K562 (cell line): ENCODE data around the gene SLC35A2. TPM values are rescaled to one million over a fixed set of nuclear protein-coding genes. Genes with fewer than 3 reads are reported as not detected.

Experiments
- ATAC-seq: fragments of 200-7000 bp; cut with Tn5 transposase; 3 replicates; pipeline ENCODE4 v1.9.1; 2020; ENCODE audit warnings: moderate library complexity
- BruUV-seq: library from RNA; stranded (reverse); fragments of 400-500 nt; replicated peaks from 2 replicates; lab custom pipeline; 2021; lab: Mats Ljungman, UMichigan
- CTCF ChIA-PET: fragments of 300-600 bp; formaldehyde crosslinking; extraction: SDS; loops from one replicate; lab custom pipeline; 2021; ENCODE audit warnings: low intra/inter-chr PET ratio; lab: Yijun Ruan, JAX
- POLR2A ChIA-PET: fragments of 300-600, 350-650 bp; sonication (Branson Sonifier 250); formaldehyde crosslinking; extraction: SDS; loops from one replicate; lab custom pipeline; 2021; ENCODE audit warnings: antibody characterized with exemption, inconsistent platforms; lab: Yijun Ruan, JAX
- DNase-seq, 4 experiments: peaks; one replicate each; pipeline versions ENCODE4 v3.0.0 to v3.0.0-alpha.2; 2011 to 2018; ENCODE audit warnings: low spot score in 3 of 4, mixed read lengths in 3 of 4; ENCODE audit errors: extremely low read depth in 1 of 4
- FAIRE-seq: peaks from 2 replicates; lab custom pipeline; 2011; peaks lifted over from hg19 to GRCh38; lab: Jason Lieb, UNC
- H2AFZ ChIP-seq: 2 replicates; pipeline ENCODE4 v1.6.0; 2011; ENCODE audit warnings: low read depth, low read length, control low read depth, inconsistent platforms
- H3K27ac ChIP-seq: fragments of 200-600 bp; 3 replicates; pipeline ENCODE4 v1.8.0; 2011; ENCODE audit warnings: low read depth, mild to moderate bottlenecking, control low read depth, inconsistent platforms, low read length, moderate library complexity, mixed read lengths; ENCODE audit errors: extremely low read depth
- H3K27me3 ChIP-seq, 2 experiments: fragments of 300-600 bp in 1 of 2; 2 replicates in 1 of 2; 3 replicates in 1 of 2; pipeline versions ENCODE4 v1.6.0 to v1.8.0; 2011; ENCODE audit warnings: inconsistent platforms in 2 of 2, low read length in 2 of 2, mild to moderate bottlenecking in 1 of 2, mixed read lengths in 1 of 2, moderate library complexity in 1 of 2; ENCODE audit not compliant: control insufficient read depth in 2 of 2, insufficient read depth in 2 of 2
- H3K36me3 ChIP-seq: fragments of 300-600 bp; 3 replicates; pipeline ENCODE4 v1.8.0; 2011; ENCODE audit warnings: mild to moderate bottlenecking, low read length, inconsistent platforms; ENCODE audit not compliant: control insufficient read depth, insufficient read depth
- H3K4me1 ChIP-seq, 2 experiments: fragments of 200-600 bp in 1 of 2; replicated peaks in 1 of 2; 2 replicates in 1 of 2; 3 replicates in 1 of 2; pipeline versions ENCODE4 v1.5.1 to v1.8.0; 2011; ENCODE audit warnings: inconsistent platforms in 2 of 2, low read length in 2 of 2, mild to moderate bottlenecking in 1 of 2, mixed read lengths in 1 of 2, moderate library complexity in 1 of 2; ENCODE audit not compliant: control insufficient read depth in 2 of 2, insufficient read depth in 2 of 2
- H3K4me2 ChIP-seq: 2 replicates; pipeline ENCODE4 v1.6.1; 2011; ENCODE audit warnings: low read length, control low read depth, inconsistent platforms, mixed read lengths; ENCODE audit not compliant: insufficient read depth
- H3K4me3 ChIP-seq: fragments of 200-600 bp; sonication (generic), shearing (Covaris generic); 2 replicates; pipeline ENCODE4 v1.5.1; 2016; ENCODE audit warnings: control low read depth, inconsistent platforms
- H3K79me2 ChIP-seq: fragments of 200-600 bp; 3 replicates; pipeline ENCODE4 v1.8.0; 2011; ENCODE audit warnings: low read length, inconsistent platforms; ENCODE audit not compliant: control insufficient read depth, insufficient read depth
- H3K9ac ChIP-seq, 2 experiments: 2 replicates each; pipeline versions ENCODE4 v1.6.0 to v1.6.1; 2011; ENCODE audit warnings: low read depth in 2 of 2, low read length in 2 of 2, control low read depth in 1 of 2, inconsistent platforms in 1 of 2, mild to moderate bottlenecking in 1 of 2, mixed read lengths in 1 of 2; ENCODE audit not compliant: insufficient read depth in 1 of 2
- H3K9me1 ChIP-seq: one replicate; pipeline ENCODE4 v1.6.0; 2011; ENCODE audit warnings: inconsistent platforms, mild to moderate bottlenecking, low read length, moderate library complexity; ENCODE audit not compliant: control insufficient read depth, insufficient read depth
- H3K9me3 ChIP-seq: replicated peaks from 2 replicates; pipeline ENCODE4 v1.5.1; 2011; ENCODE audit warnings: low read depth, low read length, inconsistent platforms; ENCODE audit not compliant: control insufficient read depth, insufficient read depth
- H4K20me1 ChIP-seq: replicated peaks from 2 replicates; pipeline ENCODE4 v1.6.1; 2011; ENCODE audit warnings: low read length, inconsistent platforms, mixed read lengths; ENCODE audit not compliant: control insufficient read depth, insufficient read depth
- DDX20 ChIP-seq: fragments of 450-650 bp; IDR thresholded peaks from 2 replicates; pipeline ENCODE4 v1.6.1; 2016; ENCODE audit warnings: missing genetic modification characterization, low read depth, mild to moderate bottlenecking, missing compliant biosample characterization, moderate library complexity
- ETV1 ChIP-seq: fragments of 450-650 bp; conservative IDR thresholded peaks from 2 replicates; pipeline ENCODE4 v1.6.1; 2016; ENCODE audit warnings: missing genetic modification characterization, control low read depth, low read depth, missing compliant biosample characterization
- MGA ChIP-seq: fragments of 450-650 bp; IDR thresholded peaks from 2 replicates; pipeline ENCODE4 v1.6.1; 2016; ENCODE audit warnings: mild to moderate bottlenecking, moderate library complexity
- MITF ChIP-seq: IDR thresholded peaks from 2 replicates; pipeline ENCODE4 v1.6.1; 2014; ENCODE audit warnings: antibody characterized with exemption
- SAP30 ChIP-seq: fragments of 200-600 bp; sonication (generic); IDR thresholded peaks from 2 replicates; pipeline ENCODE4 v1.6.1; 2012; ENCODE audit warnings: borderline replicate concordance, low read depth, mild to moderate bottlenecking, moderate library complexity, low read length, control low read depth, inconsistent platforms; ENCODE audit not compliant: insufficient read depth, poor library complexity, severe bottlenecking
- TBP ChIP-seq: optimal IDR thresholded peaks from 2 replicates; pipeline ENCODE3; 2011; ENCODE audit warnings: low read depth, low read length, improper control_type of control experiment
- ZNF830 ChIP-seq: fragments of 250-450 bp; sonication (Bioruptor Pico); IDR thresholded peaks from 2 replicates; pipeline ENCODE4 v1.5.0; 2021; ENCODE audit warnings: mild to moderate bottlenecking
- WGBS: fragments of 100-300 bp; shearing (Covaris generic); methylation state at CpG from one replicate; pipeline ENCODE4 v1.1.6; 2016; ENCODE audit warnings: low coverage, mixed read lengths; ENCODE audit not compliant: insufficient coverage; ENCODE audit errors: missing lambda C conversion rate; 5-methylcytosine and 5-hydroxymethylcytosine counted together
- in situ Hi-C: fragments of 300-500 bp; cut with MboI; formaldehyde crosslinking; loops from 4 replicates; pipeline ENCODE4 v1.15.0; 2018; ENCODE audit warnings: inconsistent platforms, mixed read lengths
- intact Hi-C: fragments of 100-400 bp; cut with micrococcal nuclease; formaldehyde crosslinking; loops from 2 replicates; pipeline ENCODE4 v1.14.2; 2022
- polyA plus RNA-seq, 8 experiments: library from polyadenylated mRNA; depleted of rRNA in 4 of 8; stranded (reverse) in 5 of 8; unstranded in 3 of 8; fragments of >200 nt; fragmentation: Nextera tagmentation in 2 of 8; fragmentation: Illumina TruSeq in 1 of 8; extraction: Ambion mirVana in 2 of 8; extraction: Trizol in 1 of 8; gene quantifications; 2 replicates each; pipeline versions ENCODE4 v1.2.1 to v1.2.3, GENCODE V29; 2011 to 2014; ENCODE audit warnings: inconsistent platforms in 1 of 8, missing spikeins in 1 of 8
- total RNA-seq, 7 experiments: library from RNA; depleted of rRNA in 6 of 7; stranded (reverse); fragments of >200 nt in 6 of 7; fragmentation: Illumina TruSeq in 2 of 7; extraction: Trizol in 2 of 7; gene quantifications; 2 replicates each; pipeline versions ENCODE4 v1.2.1 to v1.2.3, GENCODE V29; 2011 to 2021; ENCODE audit warnings: low replicate concordance in 1 of 7
- TF ChIP-seq, protein P1 (sequence below): IDR thresholded peaks from 2 replicates; pipeline ENCODE4 v1.6.1; 2011; ENCODE audit not compliant: insufficient read length; ENCODE audit errors: extremely low read depth

The SLC35A2 gene
- total and polyA plus RNA-seq, 9 of the 15 experiments (the other 6 are each of a cell fraction or from before 2014, with no cell fraction given): 3.3 to 38.9 (median 20.0) TPM

GRCh38 chrX:48923771-48924170 is 12.3 kb upstream of the SLC35A2 start:
- Histone ChIP-seq H3K27ac (no peak overlapping the region), H3K9ac (peak overlapping the region in 1 of 2 experiments; percentile 18; a peak in 1 of 4 replicates), H3K9me1 (no peaks in the 10 kb centered on the region), H3K4me2 (no peak overlapping the region), H3K27me3 (no peaks in the 10 kb centered on the region), H3K9me3 (no peaks in the 10 kb centered on the region), H3K4me3 (no peak overlapping the region), H3K79me2 (peaks cover 19% of the 10 kb centered on the region), H3K4me1 (peaks cover 21% of the 10 kb centered on the region in 2 experiments; a peak in 4 of 5 replicates), H3K36me3 (peaks cover 63% of the 10 kb centered on the region), H2AFZ (no peak overlapping the region), H4K20me1 (no peaks in the 10 kb centered on the region)
- 94% methylated on average over 10 of the region's 13 CpGs for WGBS
- no peak for FAIRE-seq
- DNase-seq: no peak
- CTCF ChIA-PET: no interaction called here
- POLR2A ChIA-PET: interaction anchor here (0.6 kb wide), 1 partner anchor 25 kb away, joined by 3 read pairs; no protein-coding TSS in a partner anchor
- ATAC-seq: no peak
- intact Hi-C loops: no loop called here
- in situ Hi-C loops: no loop called here
- no peak for TF ChIP-seq ETV1
- TF ChIP-seq MITF: no peak
- no peak for TF ChIP-seq SAP30
- TF ChIP-seq, protein P1, sequence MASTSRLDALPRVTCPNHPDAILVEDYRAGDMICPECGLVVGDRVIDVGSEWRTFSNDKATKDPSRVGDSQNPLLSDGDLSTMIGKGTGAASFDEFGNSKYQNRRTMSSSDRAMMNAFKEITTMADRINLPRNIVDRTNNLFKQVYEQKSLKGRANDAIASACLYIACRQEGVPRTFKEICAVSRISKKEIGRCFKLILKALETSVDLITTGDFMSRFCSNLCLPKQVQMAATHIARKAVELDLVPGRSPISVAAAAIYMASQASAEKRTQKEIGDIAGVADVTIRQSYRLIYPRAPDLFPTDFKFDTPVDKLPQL: no peak
- TF ChIP-seq MGA: no peak
- no peak for TF ChIP-seq TBP
- TF ChIP-seq ZNF830 (CRISPR knock-in tag): no peak
- TF ChIP-seq DDX20: no peak
- no TSS peak for BruUV-seq
